WTC11 (cell line): ENCODE measurements around the gene TMEM178A. TPM values are rescaled to one million over a fixed set of nuclear protein-coding genes. Genes with fewer than 3 reads are reported as not detected.

Experiments
- ATAC-seq: fragments of 200-7000 bp; cut with Tn5 transposase; 2 replicates; pipeline ENCODE4 v1.10.0; 2021; ENCODE audit warnings: mild to moderate bottlenecking, moderate library complexity
- CTCF ChIA-PET: fragments of 300-600 bp; sonication (Branson Sonifier 250); formaldehyde crosslinking; loops from one replicate; lab custom pipeline; 2021; ENCODE audit warnings: antibody characterized with exemption; lab: Charles Lee
- POLR2A ChIA-PET: fragments of 350-600 bp; sonication (Branson Sonifier 250); formaldehyde crosslinking; loops from one replicate; lab custom pipeline; 2021; ENCODE audit warnings: antibody characterized with exemption; lab: Charles Lee
- DNase-seq: peaks from one replicate; pipeline ENCODE4 v3.0.0; 2021; ENCODE audit warnings: low spot score
- H3K27ac Mint-ChIP-seq: 2 replicates; pipeline ENCODE4 v1.8.0; 2021; ENCODE audit warnings: mixed read lengths
- H3K27me3 Mint-ChIP-seq: 2 replicates; pipeline ENCODE4 v1.8.0; 2021; ENCODE audit warnings: low read depth, mild to moderate bottlenecking, moderate library complexity, mixed read lengths
- H3K36me3 Mint-ChIP-seq: 2 replicates; pipeline ENCODE4 v1.8.0; 2021; ENCODE audit warnings: mixed read lengths
- H3K4me1 Mint-ChIP-seq: 2 replicates; pipeline ENCODE4 v1.8.0; 2022; ENCODE audit warnings: mixed read lengths
- H3K4me3 Mint-ChIP-seq: 2 replicates; pipeline ENCODE4 v1.8.0; 2021; ENCODE audit warnings: mild to moderate bottlenecking, moderate library complexity, mixed read lengths
- H3K9me3 Mint-ChIP-seq: 2 replicates; pipeline ENCODE4 v1.8.0; 2021; ENCODE audit warnings: mixed read lengths
- FOXJ3 ChIP-seq: sonication (generic); formaldehyde crosslinking; IDR thresholded peaks from 2 replicates; pipeline ENCODE4 v1.9.0; 2021; ENCODE audit warnings: missing genetic modification reagents, mild to moderate bottlenecking, borderline replicate concordance
- GRHL2 ChIP-seq: fragments of 250-450 bp; sonication (Bioruptor Pico); IDR thresholded peaks from 2 replicates; pipeline ENCODE4 v1.8.0; 2022; ENCODE audit warnings: mild to moderate bottlenecking, moderate library complexity; ENCODE audit not compliant: insufficient replicate concordance, severe bottlenecking
- HMGA2 ChIP-seq: fragments of 250-450 bp; sonication (Bioruptor Pico); IDR thresholded peaks from 2 replicates; pipeline ENCODE4 v1.4.0; 2021; ENCODE audit warnings: mild to moderate bottlenecking, moderate library complexity
- JUN ChIP-seq: sonication (generic); formaldehyde crosslinking; IDR thresholded peaks from 2 replicates; pipeline ENCODE4 v1.8.0; 2023; ENCODE audit warnings: mild to moderate bottlenecking, missing genetic modification reagents
- OVOL2 ChIP-seq: fragments of 250-450 bp; sonication (Bioruptor Pico); IDR thresholded peaks from 2 replicates; pipeline ENCODE4 v1.9.0; 2021; ENCODE audit warnings: mild to moderate bottlenecking, borderline replicate concordance
- SP1 ChIP-seq: sonication (generic); formaldehyde crosslinking; conservative IDR thresholded peaks from 2 replicates; pipeline ENCODE4 v1.8.1; 2022; ENCODE audit warnings: missing genetic modification reagents
- TCF7 ChIP-seq: sonication (generic); formaldehyde crosslinking; IDR thresholded peaks from 2 replicates; pipeline ENCODE4 v1.8.0; 2022; ENCODE audit warnings: mild to moderate bottlenecking, low read depth, missing genetic modification reagents, moderate library complexity
- TEAD4 ChIP-seq: sonication (generic); formaldehyde crosslinking; IDR thresholded peaks from 2 replicates; pipeline ENCODE4 v1.8.0; 2022; ENCODE audit warnings: mild to moderate bottlenecking, missing genetic modification reagents
- TP53 ChIP-seq: sonication (generic); formaldehyde crosslinking; IDR thresholded peaks from 2 replicates; pipeline ENCODE4 v1.8.1; 2023; ENCODE audit warnings: mild to moderate bottlenecking, missing genetic modification reagents
- ZBTB21 ChIP-seq: sonication (generic); formaldehyde crosslinking; IDR thresholded peaks from 2 replicates; pipeline ENCODE4 v1.8.1; 2023; ENCODE audit warnings: mild to moderate bottlenecking, missing genetic modification reagents, borderline replicate concordance
- ZNF138 ChIP-seq: sonication (generic); formaldehyde crosslinking; conservative IDR thresholded peaks from 2 replicates; pipeline ENCODE4 v1.8.1; 2022; ENCODE audit warnings: mild to moderate bottlenecking, moderate library complexity, missing genetic modification reagents
- total RNA-seq: library from RNA; stranded (reverse); gene quantifications from 3 replicates; pipeline ENCODE4 v1.2.3, GENCODE V29; 2021
- TF ChIP-seq, protein P1 (sequence below): sonication (generic); formaldehyde crosslinking; IDR thresholded peaks from 2 replicates; pipeline ENCODE4 v1.8.0; 2022; ENCODE audit warnings: mild to moderate bottlenecking, missing genetic modification reagents
- TF ChIP-seq, protein P2 (sequence below): sonication (generic); formaldehyde crosslinking; IDR thresholded peaks from 2 replicates; pipeline ENCODE4 v1.8.0; 2022; ENCODE audit warnings: mild to moderate bottlenecking, missing genetic modification reagents
- TF ChIP-seq, protein P3 (sequence below): sonication (generic); formaldehyde crosslinking; IDR thresholded peaks from 2 replicates; pipeline ENCODE4 v1.8.0; 2023; ENCODE audit warnings: mild to moderate bottlenecking, missing genetic modification reagents
- TF ChIP-seq, protein P4 (sequence below): fragments of 250-450 bp; sonication (Bioruptor Pico); IDR thresholded peaks from 2 replicates; pipeline ENCODE4 v1.9.0; 2021; ENCODE audit warnings: mild to moderate bottlenecking
- TF ChIP-seq, protein P5 (sequence below): sonication (generic); formaldehyde crosslinking; IDR thresholded peaks from 2 replicates; pipeline ENCODE4 v1.8.0; 2023; ENCODE audit warnings: missing genetic modification reagents
- TF ChIP-seq, protein P6 (sequence below): sonication (generic); formaldehyde crosslinking; IDR thresholded peaks from 2 replicates; pipeline ENCODE4 v1.8.0; 2022; ENCODE audit warnings: mild to moderate bottlenecking, missing genetic modification reagents
- TF ChIP-seq, protein P7 (sequence below): fragments of 250-450 bp; sonication (Bioruptor Pico); conservative IDR thresholded peaks from 2 replicates; pipeline ENCODE4 v1.9.0; 2021; ENCODE audit warnings: mild to moderate bottlenecking
- TF ChIP-seq, protein P8 (sequence below): sonication (generic); formaldehyde crosslinking; IDR thresholded peaks from 2 replicates; pipeline ENCODE4 v1.8.1; 2022; ENCODE audit warnings: low read depth, missing genetic modification reagents, borderline replicate concordance
- TF ChIP-seq, protein P9 (sequence below): sonication (generic); formaldehyde crosslinking; IDR thresholded peaks from 2 replicates; pipeline ENCODE4 v1.8.1; 2022; ENCODE audit warnings: missing genetic modification reagents, borderline replicate concordance

Gene TMEM178A
- total RNA-seq, 1 experiment from 2014 or later: 14.5 TPM

DNA sequence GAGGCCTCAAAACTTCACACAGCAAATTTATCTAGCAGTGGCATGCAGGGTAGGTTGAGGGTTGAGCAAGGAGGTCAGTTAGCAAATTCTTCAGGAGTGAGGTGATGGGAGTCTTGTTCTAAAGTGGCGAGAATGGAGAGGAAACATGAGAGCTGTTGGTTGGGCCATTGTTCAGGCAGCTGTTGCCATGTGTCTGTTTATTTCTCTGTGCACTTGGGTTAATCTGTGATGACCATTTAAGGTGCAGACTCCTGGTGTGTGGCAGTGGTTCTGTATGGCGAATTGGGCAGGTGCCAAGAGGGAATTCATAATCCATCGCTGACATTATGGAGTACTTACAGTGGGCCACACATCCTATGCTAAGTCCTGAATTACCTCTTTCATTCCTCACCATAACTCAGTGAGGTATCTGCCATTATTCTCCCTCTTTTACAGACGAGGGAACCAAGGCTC, 30.4 kb downstream of the TMEM178A start:
- ATAC-seq: peak; percentile 50
- no peak overlapping the region for H3K27ac Mint-ChIP-seq
- POLR2A ChIA-PET: no interaction called here
- no peak for TF ChIP-seq FOXJ3 (CRISPR knock-in tag)
- TF ChIP-seq, protein P1, sequence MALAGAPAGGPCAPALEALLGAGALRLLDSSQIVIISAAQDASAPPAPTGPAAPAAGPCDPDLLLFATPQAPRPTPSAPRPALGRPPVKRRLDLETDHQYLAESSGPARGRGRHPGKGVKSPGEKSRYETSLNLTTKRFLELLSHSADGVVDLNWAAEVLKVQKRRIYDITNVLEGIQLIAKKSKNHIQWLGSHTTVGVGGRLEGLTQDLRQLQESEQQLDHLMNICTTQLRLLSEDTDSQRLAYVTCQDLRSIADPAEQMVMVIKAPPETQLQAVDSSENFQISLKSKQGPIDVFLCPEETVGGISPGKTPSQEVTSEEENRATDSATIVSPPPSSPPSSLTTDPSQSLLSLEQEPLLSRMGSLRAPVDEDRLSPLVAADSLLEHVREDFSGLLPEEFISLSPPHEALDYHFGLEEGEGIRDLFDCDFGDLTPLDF (CRISPR knock-in tag): no peak
- TF ChIP-seq, protein P2, sequence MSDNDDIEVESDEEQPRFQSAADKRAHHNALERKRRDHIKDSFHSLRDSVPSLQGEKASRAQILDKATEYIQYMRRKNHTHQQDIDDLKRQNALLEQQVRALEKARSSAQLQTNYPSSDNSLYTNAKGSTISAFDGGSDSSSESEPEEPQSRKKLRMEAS: no peak
- TF ChIP-seq, protein P3, sequence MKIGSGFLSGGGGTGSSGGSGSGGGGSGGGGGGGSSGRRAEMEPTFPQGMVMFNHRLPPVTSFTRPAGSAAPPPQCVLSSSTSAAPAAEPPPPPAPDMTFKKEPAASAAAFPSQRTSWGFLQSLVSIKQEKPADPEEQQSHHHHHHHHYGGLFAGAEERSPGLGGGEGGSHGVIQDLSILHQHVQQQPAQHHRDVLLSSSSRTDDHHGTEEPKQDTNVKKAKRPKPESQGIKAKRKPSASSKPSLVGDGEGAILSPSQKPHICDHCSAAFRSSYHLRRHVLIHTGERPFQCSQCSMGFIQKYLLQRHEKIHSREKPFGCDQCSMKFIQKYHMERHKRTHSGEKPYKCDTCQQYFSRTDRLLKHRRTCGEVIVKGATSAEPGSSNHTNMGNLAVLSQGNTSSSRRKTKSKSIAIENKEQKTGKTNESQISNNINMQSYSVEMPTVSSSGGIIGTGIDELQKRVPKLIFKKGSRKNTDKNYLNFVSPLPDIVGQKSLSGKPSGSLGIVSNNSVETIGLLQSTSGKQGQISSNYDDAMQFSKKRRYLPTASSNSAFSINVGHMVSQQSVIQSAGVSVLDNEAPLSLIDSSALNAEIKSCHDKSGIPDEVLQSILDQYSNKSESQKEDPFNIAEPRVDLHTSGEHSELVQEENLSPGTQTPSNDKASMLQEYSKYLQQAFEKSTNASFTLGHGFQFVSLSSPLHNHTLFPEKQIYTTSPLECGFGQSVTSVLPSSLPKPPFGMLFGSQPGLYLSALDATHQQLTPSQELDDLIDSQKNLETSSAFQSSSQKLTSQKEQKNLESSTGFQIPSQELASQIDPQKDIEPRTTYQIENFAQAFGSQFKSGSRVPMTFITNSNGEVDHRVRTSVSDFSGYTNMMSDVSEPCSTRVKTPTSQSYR: no peak
- no peak for TF ChIP-seq ZBTB21 (CRISPR knock-in tag)
- no peak for TF ChIP-seq TCF7 (CRISPR knock-in tag)
- no peak for TF ChIP-seq TP53
- no peak for TF ChIP-seq ZNF138 (CRISPR knock-in tag)
- no peak for TF ChIP-seq HMGA2
- TF ChIP-seq JUN (CRISPR knock-in tag): no peak
- TF ChIP-seq, protein P4, sequence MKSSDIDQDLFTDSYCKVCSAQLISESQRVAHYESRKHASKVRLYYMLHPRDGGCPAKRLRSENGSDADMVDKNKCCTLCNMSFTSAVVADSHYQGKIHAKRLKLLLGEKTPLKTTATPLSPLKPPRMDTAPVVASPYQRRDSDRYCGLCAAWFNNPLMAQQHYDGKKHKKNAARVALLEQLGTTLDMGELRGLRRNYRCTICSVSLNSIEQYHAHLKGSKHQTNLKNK (CRISPR knock-in tag): no peak
- TF ChIP-seq OVOL2 (CRISPR knock-in tag): no peak
- TF ChIP-seq SP1: no peak
- TF ChIP-seq GRHL2 (CRISPR knock-in tag): no peak
- TF ChIP-seq, protein P5, sequence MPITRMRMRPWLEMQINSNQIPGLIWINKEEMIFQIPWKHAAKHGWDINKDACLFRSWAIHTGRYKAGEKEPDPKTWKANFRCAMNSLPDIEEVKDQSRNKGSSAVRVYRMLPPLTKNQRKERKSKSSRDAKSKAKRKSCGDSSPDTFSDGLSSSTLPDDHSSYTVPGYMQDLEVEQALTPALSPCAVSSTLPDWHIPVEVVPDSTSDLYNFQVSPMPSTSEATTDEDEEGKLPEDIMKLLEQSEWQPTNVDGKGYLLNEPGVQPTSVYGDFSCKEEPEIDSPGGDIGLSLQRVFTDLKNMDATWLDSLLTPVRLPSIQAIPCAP (CRISPR knock-in tag): no peak
- TF ChIP-seq, protein P6, sequence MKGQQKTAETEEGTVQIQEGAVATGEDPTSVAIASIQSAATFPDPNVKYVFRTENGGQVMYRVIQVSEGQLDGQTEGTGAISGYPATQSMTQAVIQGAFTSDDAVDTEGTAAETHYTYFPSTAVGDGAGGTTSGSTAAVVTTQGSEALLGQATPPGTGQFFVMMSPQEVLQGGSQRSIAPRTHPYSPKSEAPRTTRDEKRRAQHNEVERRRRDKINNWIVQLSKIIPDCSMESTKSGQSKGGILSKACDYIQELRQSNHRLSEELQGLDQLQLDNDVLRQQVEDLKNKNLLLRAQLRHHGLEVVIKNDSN (CRISPR knock-in tag): no peak
- TF ChIP-seq, protein P7, sequence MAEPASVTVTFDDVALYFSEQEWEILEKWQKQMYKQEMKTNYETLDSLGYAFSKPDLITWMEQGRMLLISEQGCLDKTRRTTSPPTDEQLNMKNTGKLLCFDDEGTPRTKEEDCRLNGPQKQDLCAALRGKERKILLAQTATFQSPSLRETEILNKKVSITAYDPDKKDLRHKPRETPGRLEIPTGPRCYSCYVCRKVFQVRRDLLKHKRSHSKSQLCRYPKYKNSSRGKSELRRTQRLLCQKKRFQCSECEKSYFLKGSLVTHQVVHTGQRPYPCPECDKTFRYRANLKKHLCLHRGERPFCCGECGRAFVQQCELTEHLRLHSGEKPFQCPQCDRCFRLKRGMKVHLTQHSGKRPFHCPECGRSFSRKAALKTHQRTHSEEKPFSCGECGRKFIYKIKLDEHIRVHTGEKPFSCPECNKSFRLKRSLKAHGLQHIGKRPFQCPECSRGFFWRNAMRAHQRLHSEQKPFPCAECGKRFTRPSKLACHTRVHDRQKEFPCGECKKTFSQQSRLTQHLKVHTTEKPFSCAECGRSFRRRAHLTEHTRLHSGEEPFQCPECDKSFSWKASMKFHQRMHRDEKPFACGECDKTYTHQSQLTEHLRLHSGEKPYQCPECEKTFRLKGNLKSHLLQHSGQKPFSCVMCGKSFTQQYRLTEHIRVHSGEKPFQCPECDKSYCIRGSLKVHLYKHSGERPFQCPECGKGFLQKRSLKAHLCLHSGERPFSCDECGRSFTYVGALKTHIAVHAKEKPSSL (CRISPR knock-in tag): no peak
- TF ChIP-seq, protein P8, sequence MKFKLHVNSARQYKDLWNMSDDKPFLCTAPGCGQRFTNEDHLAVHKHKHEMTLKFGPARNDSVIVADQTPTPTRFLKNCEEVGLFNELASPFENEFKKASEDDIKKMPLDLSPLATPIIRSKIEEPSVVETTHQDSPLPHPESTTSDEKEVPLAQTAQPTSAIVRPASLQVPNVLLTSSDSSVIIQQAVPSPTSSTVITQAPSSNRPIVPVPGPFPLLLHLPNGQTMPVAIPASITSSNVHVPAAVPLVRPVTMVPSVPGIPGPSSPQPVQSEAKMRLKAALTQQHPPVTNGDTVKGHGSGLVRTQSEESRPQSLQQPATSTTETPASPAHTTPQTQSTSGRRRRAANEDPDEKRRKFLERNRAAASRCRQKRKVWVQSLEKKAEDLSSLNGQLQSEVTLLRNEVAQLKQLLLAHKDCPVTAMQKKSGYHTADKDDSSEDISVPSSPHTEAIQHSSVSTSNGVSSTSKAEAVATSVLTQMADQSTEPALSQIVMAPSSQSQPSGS (CRISPR knock-in tag): no peak
- TF ChIP-seq, protein P9, sequence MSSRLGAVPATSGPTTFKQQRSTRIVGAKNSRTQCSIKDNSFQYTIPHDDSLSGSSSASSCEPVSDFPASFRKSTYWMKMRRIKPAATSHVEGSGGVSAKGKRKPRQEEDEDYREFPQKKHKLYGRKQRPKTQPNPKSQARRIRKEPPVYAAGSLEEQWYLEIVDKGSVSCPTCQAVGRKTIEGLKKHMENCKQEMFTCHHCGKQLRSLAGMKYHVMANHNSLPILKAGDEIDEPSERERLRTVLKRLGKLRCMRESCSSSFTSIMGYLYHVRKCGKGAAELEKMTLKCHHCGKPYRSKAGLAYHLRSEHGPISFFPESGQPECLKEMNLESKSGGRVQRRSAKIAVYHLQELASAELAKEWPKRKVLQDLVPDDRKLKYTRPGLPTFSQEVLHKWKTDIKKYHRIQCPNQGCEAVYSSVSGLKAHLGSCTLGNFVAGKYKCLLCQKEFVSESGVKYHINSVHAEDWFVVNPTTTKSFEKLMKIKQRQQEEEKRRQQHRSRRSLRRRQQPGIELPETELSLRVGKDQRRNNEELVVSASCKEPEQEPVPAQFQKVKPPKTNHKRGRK (CRISPR knock-in tag): no peak
- no peak for TF ChIP-seq TEAD4
- no peak for DNase-seq
- CTCF ChIA-PET: interaction anchor here (0.9 to 1.2 kb wide), 2 partner anchors 12 to 102 kb away, joined by 3 to 5 read pairs; no protein-coding TSS in a partner anchor
- H3K27me3 Mint-ChIP-seq: no peaks in the 10 kb centered on the region
- peaks cover 22% of the 10 kb centered on the region for H3K9me3 Mint-ChIP-seq
- peaks cover 18% of the 10 kb centered on the region for H3K36me3 Mint-ChIP-seq
- no peak overlapping the region for H3K4me3 Mint-ChIP-seq
- H3K4me1 Mint-ChIP-seq: peaks cover 12% of the 10 kb centered on the region
